Spinal cord (tissue), 10 donors: ENCODE measurements around the gene TBC1D21. TPM values are rescaled to one million over a fixed set of nuclear protein-coding genes. Genes with fewer than 3 reads are reported as not detected.
A peak's percentile ranks its signal among the peaks of the same experiment; 100 is the strongest.

Experiments used
- DNase-seq, 6 donors: peaks; one replicate each; pipeline versions ENCODE4 v3.0.0 to v3.0.0-alpha.2; 2013 to 2015; ENCODE audit warnings: low spot score in 6 of 6, low read depth in 4 of 6
- H3K27ac ChIP-seq: one replicate; pipeline ENCODE4 v1.5.1; 2013; ENCODE audit warnings: low read depth, low read length, control low read depth
- H3K27me3 ChIP-seq: one replicate; pipeline ENCODE4 v1.6.1; 2013; ENCODE audit warnings: low read length; ENCODE audit not compliant: control insufficient read depth, insufficient read depth
- H3K36me3 ChIP-seq: one replicate; pipeline ENCODE4 v1.6.1; 2013; ENCODE audit warnings: low read length; ENCODE audit not compliant: control insufficient read depth, insufficient read depth
- H3K4me1 ChIP-seq: one replicate; pipeline ENCODE4 v1.6.1; 2013; ENCODE audit warnings: low read length; ENCODE audit not compliant: control insufficient read depth, insufficient read depth
- H3K4me3 ChIP-seq: one replicate; pipeline ENCODE4 v1.5.1; 2013; ENCODE audit warnings: low read depth, low read length, control low read depth
- H3K9me3 ChIP-seq: one replicate; pipeline ENCODE4 v1.6.1; 2013; ENCODE audit warnings: low read length; ENCODE audit not compliant: control insufficient read depth, insufficient read depth
- WGBS: methylation state at CpG from one replicate; pipeline ENCODE4 v1.1.5; 2013; ENCODE audit warnings: missing lambda C conversion rate; ENCODE audit not compliant: insufficient coverage; 5-methylcytosine and 5-hydroxymethylcytosine counted together
- polyA plus RNA-seq, 2 donors: library from polyadenylated mRNA; unstranded; fragments of 120-200 nt; gene quantifications; one replicate each; pipeline ENCODE4 v1.2.1, GENCODE V29; 2013; ENCODE audit not compliant: insufficient read length in 2 of 2
- total RNA-seq, 2 donors: library from RNA; depleted of rRNA in 1 of 2; stranded (reverse); fragments of 120-200 nt in 1 of 2; fragments of >200 nt in 1 of 2; gene quantifications; one replicate each; pipeline versions ENCODE4 v1.2.3 to v1.2.4, GENCODE V29; 2013 to 2014
- donor health status: healthy.

TBC1D21 gene
- total and polyA plus RNA-seq, 4 donors = not detected

DNA sequence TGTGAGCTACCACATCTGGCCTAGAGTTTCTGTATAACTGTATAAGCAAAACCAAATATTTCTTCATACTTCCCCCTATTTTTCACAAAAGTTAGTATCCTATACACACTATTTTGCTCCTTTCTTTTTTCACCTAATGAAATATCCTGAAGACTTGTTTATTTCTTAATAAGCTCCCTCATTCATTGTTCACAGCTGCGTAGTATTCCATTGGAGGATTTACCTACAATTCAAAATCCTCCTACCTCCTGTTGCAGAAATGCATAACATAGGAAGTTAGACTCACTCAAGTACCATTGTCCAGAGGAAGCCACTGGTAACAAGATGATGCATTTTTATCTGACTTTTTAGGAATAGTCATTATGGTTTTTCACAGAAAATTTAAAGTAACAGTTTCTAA is 29.6 kb upstream of the TBC1D21 start:
- peaks cover 1% of the 10 kb centered on the region for H3K9me3 ChIP-seq
- H3K4me3 ChIP-seq = no peak overlapping the region
- H3K27ac ChIP-seq = no peak overlapping the region
- no peak for DNase-seq
- no peaks in the 10 kb centered on the region for H3K36me3 ChIP-seq
- peaks cover 8% of the 10 kb centered on the region for H3K27me3 ChIP-seq
- WGBS = no CpG with 5 or more reads among the region's 1 CpG
- H3K4me1 ChIP-seq = peaks cover 21% of the 10 kb centered on the region

DNA sequence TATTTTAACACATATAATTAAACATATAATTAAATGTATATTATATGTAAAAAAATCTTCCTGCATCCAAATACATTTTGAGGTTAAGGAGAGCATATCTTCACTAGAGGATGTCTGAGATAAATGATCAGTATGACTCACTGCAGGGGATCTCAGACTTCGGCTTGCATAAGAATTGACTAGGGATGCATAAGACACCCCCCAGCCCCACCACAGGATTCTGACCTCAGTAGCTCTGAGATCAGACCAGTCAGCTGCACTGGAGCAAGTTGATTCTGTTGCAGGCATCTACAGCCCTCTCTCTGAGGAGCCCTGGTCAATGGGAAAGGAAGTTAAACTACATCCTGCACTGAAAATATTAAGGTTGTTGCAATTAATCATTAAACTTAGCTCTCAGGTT is 29.0 kb upstream of the TBC1D21 start:
- no peak for DNase-seq
- H3K9me3 ChIP-seq = peaks cover 1% of the 10 kb centered on the region
- no CpG with 5 or more reads among the region's 1 CpG for WGBS
- H3K27ac ChIP-seq = no peak overlapping the region
- H3K4me3 ChIP-seq = no peak overlapping the region
- H3K36me3 ChIP-seq = no peaks in the 10 kb centered on the region
- peaks cover 8% of the 10 kb centered on the region for H3K27me3 ChIP-seq
- H3K4me1 ChIP-seq = peaks cover 15% of the 10 kb centered on the region

DNA sequence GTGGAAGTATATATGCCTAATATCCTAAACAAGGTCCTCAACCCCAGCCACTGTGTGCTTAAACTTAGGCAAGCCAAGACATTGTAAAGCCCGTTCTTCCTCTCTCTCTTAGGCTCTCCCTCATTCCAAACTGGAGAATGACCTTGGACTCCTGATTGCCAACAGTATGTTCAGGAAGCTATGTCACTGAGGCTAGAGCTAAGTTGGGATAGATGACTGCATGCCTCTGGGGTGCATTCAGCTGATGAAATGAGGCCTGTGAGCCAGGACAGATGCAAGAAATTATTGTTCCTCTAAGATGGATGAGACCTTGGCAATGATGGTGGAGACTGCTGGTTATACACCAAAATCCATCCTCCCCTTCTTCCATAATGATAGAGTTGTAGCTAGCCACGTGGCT is 27.9 kb upstream of the TBC1D21 start:
- no peak overlapping the region for H3K4me3 ChIP-seq
- H3K27me3 ChIP-seq = peaks cover 8% of the 10 kb centered on the region
- WGBS = 73% methylated on average over 1 of the region's 2 CpGs
- H3K9me3 ChIP-seq = peaks cover 1% of the 10 kb centered on the region
- no peak overlapping the region for H3K27ac ChIP-seq
- no peaks in the 10 kb centered on the region for H3K36me3 ChIP-seq
- no peak for DNase-seq
- H3K4me1 ChIP-seq = peaks cover 8% of the 10 kb centered on the region

DNA sequence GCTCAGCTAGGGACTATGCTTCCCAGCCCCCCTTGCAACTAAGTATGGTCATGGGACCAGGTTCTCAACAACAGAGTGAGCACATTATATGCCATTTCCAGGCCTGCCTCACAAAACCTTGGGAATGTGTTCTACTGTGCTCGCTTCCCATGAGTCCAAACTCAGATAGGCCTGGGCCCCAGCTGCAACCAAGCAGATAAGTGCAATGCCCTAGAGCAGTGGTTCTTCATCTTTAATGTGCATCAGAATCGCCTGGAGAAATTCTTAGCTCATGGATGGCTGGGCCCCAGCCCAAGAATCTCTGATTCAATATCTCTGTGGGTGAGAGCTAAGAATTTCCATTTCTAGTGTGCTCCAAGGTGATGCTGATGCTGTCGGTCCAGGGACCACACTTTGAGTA is 27.5 kb upstream of the TBC1D21 start:
- no peak overlapping the region for H3K4me3 ChIP-seq
- H3K36me3 ChIP-seq = no peaks in the 10 kb centered on the region
- peaks cover 8% of the 10 kb centered on the region for H3K4me1 ChIP-seq
- H3K9me3 ChIP-seq = peaks cover 1% of the 10 kb centered on the region
- no peak overlapping the region for H3K27ac ChIP-seq
- H3K27me3 ChIP-seq = peaks cover 8% of the 10 kb centered on the region
- WGBS = 87% methylated on average over 3 of the region's 3 CpGs
- DNase-seq = no peak

DNA sequence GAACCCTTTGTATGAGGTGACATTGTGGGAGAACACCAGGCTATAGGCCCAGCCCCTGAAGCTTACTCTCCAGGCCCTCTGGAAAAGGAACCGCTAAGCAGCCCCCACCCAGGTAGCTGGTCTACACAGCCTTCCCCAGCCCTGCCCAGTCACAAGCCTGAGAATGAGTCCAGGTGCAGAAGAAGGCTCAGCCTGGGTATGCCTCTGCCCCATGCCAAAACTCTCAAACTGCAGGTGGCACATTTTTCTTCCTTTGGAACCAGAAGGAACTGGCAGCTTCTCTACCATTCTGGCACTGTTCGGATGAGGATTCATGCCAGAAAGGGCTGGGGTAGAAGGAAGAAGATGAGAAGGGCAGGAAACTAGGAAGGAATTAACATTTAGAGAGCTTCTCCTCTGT is 23.7 kb upstream of the TBC1D21 start:
- Histone ChIP-seq H3K27me3 (peaks cover 3% of the 10 kb centered on the region), H3K9me3 (no peaks in the 10 kb centered on the region), H3K4me1 (no peaks in the 10 kb centered on the region), H3K36me3 (no peaks in the 10 kb centered on the region), H3K27ac (no peak overlapping the region), H3K4me3 (no peak overlapping the region)
- WGBS = 46% methylated on average over 1 of the region's 2 CpGs
- DNase-seq = peak in 3 of 6 donors; percentile 17 to 91 (median 57)

DNA sequence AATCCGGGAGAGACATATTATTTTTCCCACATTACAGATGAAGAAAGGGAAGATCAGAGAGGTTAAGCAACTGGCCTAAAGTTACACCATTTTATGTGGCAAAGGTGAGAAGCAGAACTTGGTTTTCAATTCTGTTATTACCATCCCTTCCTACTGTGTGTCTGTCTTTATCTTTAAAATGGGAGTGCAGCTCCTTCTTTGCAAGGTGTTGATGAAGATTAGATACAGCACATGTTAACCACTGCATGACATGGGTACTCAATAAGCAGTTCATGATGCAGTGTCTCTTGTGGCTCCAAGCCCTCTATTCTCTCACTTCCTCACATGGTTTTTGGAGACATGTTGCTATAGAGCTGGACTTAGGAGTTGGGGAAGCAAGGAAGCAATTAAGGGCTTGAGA is 23.1 kb upstream of the TBC1D21 start:
- no peak overlapping the region for H3K27ac ChIP-seq
- DNase-seq = no peak
- no CpG with 5 or more reads among the region's 1 CpG for WGBS

DNA sequence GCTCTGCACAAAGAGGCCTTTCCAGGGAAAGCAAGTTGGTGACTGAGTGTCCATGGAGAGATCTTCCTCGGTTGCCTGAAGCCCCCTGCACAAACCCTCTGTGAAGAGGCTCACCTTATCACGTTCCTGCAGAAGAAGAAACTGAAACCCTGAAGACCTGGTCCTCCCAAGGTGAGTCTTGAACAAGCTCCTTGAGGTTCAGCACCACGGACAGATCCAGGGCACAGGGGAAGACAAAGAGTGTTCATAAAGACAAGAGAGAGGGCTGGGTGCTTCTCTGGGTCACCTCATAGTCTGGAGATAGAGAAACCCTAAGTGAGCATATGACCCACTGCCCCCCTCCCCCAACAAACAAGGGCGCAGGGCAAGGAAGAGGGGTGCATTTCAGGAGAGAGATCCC is 21.7 kb upstream of the TBC1D21 start:
- Histone ChIP-seq H3K27ac (no peak overlapping the region), H3K4me1 (peaks cover 9% of the 10 kb centered on the region), H3K9me3 (no peaks in the 10 kb centered on the region), H3K27me3 (peaks cover 3% of the 10 kb centered on the region), H3K36me3 (no peaks in the 10 kb centered on the region), H3K4me3 (no peak overlapping the region)
- 18% methylated on average over 3 of the region's 4 CpGs for WGBS
- peak in 2 of 6 donors; percentile 19 to 68 for DNase-seq

More for the DNA sequence above, 23.1 kb upstream of the TBC1D21 start:
- H3K4me1 ChIP-seq = peaks cover 2% of the 10 kb centered on the region
- peaks cover 3% of the 10 kb centered on the region for H3K27me3 ChIP-seq
- no peaks in the 10 kb centered on the region for H3K9me3 ChIP-seq
- no peaks in the 10 kb centered on the region for H3K36me3 ChIP-seq
- H3K4me3 ChIP-seq = no peak overlapping the region

DNA sequence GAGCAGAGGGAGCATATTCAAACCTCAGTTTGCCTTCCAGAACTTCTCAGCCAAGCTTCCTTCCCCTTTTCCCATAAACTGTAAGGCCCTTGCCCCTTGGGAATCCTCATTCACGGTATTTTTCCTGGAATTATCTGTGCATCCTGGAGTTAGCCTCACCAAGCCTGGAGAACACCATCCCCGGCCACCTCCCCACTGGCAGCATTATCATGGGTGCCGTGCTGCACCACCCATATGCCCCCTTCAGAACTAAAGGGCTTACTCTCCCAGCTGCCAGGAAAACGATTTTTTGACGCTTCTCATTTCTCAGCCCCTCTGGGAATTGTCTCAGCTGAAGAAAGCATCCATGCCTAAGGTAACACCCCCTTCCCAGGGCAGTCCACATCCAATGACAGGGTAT is 20.9 kb upstream of the TBC1D21 start:
- no peak overlapping the region for H3K4me3 ChIP-seq
- no peak for DNase-seq
- H3K9me3 ChIP-seq = no peaks in the 10 kb centered on the region
- no peaks in the 10 kb centered on the region for H3K36me3 ChIP-seq
- 71% methylated on average over 5 of the region's 5 CpGs for WGBS
- H3K4me1 ChIP-seq = peaks cover 15% of the 10 kb centered on the region
- H3K27ac ChIP-seq = no peak overlapping the region
- H3K27me3 ChIP-seq = peaks cover 3% of the 10 kb centered on the region

DNA sequence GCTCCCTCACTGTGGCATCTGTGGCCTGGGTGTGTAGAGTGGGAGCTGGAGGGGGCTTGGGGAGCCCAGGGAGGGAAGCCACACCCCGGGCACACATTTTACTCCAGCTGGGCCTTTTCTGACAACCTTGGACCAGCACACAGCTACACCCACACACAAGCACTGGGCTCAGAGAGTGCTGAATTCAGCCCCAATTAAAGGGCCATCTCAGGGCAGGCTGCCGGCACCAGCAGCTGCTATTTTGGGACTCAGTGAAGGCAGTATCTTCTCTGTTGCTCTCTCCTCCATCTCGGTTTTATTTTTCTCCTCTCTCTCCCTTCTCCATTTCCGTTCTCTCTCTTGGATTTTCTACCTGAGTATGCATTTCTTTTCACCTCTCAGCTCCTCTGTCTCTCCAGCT is 19.1 kb upstream of the TBC1D21 start:
- H3K4me1 ChIP-seq = peaks cover 15% of the 10 kb centered on the region
- peaks cover 2% of the 10 kb centered on the region for H3K27me3 ChIP-seq
- WGBS = 72% methylated on average over 4 of the region's 4 CpGs
- no peaks in the 10 kb centered on the region for H3K36me3 ChIP-seq
- no peaks in the 10 kb centered on the region for H3K9me3 ChIP-seq
- no peak overlapping the region for H3K4me3 ChIP-seq
- H3K27ac ChIP-seq = no peak overlapping the region
- DNase-seq = no peak

DNA sequence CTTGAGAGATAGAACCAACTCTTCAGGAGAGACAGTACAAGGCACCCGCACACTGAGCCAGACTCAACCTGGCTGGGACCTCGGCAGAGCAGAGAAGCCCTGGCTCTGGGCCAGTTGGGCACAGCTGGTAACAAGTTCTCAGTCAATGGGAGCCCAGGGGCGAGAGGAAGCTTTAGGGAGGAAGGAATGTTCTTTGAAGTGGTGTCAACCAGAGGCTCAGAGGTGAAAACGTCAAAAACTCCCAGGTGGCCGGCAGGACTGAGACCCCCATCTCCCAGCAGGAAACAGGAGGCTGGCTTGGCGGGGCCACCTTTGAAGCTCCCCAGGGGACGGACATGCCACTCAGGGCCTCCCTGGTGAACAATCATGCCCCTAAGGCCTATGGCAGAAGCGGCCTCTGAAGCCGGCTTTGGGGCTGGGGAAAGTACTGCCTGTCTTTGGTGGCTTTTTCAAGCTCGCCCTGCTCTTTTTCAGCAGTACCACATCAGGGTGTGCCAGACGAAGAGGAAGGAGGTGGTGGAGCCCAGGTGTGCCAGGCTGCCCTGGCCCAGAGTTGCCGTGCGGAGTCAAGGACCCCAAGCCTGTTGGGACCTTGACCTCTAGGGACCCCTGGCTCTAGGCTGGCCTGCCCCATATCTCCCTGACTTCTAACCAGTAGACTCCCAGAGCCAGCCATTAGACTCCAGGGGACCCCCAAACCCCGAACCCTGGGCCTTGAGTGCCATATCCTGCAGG is 16.7 kb upstream of the TBC1D21 start:
- Histone ChIP-seq H3K36me3 (no peaks in the 10 kb centered on the region), H3K27ac (no peak overlapping the region), H3K4me3 (no peak overlapping the region), H3K9me3 (no peaks in the 10 kb centered on the region), H3K4me1 (peaks cover 15% of the 10 kb centered on the region), H3K27me3 (peaks cover 2% of the 10 kb centered on the region)
- WGBS = 46% methylated on average over 13 of the region's 14 CpGs
- peak in 3 of 6 donors; percentile 28 to 78 (median 77) for DNase-seq
